Progenitor cell of endocrine pancreas (in vitro differentiated cells): ENCODE results near the gene FAM13B. TPM values are rescaled to one million over a fixed set of nuclear protein-coding genes. Genes with fewer than 3 reads are reported as not detected.

Source experiments
- DNase-seq: peaks from one replicate; pipeline ENCODE4 v3.0.0; 2021; ENCODE audit warnings: low spot score; ENCODE audit not compliant: unreplicated experiment
- H3K27ac Mint-ChIP-seq: 2 replicates; pipeline ENCODE4 v1.8.0; 2021; ENCODE audit warnings: mild to moderate bottlenecking, moderate library complexity, mixed read lengths
- H3K27me3 Mint-ChIP-seq: 2 replicates; pipeline ENCODE4 v1.8.0; 2021; ENCODE audit warnings: mixed read lengths
- H3K36me3 Mint-ChIP-seq: 2 replicates; pipeline ENCODE4 v1.8.0; 2022; ENCODE audit warnings: mixed read lengths; ENCODE audit not compliant: insufficient read depth
- H3K4me1 Mint-ChIP-seq: 2 replicates; pipeline ENCODE4 v1.8.0; 2021; ENCODE audit warnings: low read depth, mixed read lengths
- H3K4me3 Mint-ChIP-seq: 2 replicates; pipeline ENCODE4 v1.8.0; 2021; ENCODE audit warnings: low read depth, mild to moderate bottlenecking, moderate library complexity, mixed read lengths
- H3K9me3 Mint-ChIP-seq: 2 replicates; pipeline ENCODE4 v1.8.0; 2021; ENCODE audit warnings: low read depth, mixed read lengths
- CTCF ChIP-seq: fragments of 200-600 bp; sonication (generic); IDR thresholded peaks from one replicate; pipeline ENCODE4 v1.5.0; 2021; ENCODE audit warnings: antibody characterized with exemption, mild to moderate bottlenecking; ENCODE audit not compliant: unreplicated experiment
- total RNA-seq: library from RNA; stranded (reverse); gene quantifications from 2 replicates; pipeline ENCODE4 v1.2.1, GENCODE V29; 2021

Gene FAM13B
- total RNA-seq, 1 donor from 2014 or later = 62.1 TPM

DNA sequence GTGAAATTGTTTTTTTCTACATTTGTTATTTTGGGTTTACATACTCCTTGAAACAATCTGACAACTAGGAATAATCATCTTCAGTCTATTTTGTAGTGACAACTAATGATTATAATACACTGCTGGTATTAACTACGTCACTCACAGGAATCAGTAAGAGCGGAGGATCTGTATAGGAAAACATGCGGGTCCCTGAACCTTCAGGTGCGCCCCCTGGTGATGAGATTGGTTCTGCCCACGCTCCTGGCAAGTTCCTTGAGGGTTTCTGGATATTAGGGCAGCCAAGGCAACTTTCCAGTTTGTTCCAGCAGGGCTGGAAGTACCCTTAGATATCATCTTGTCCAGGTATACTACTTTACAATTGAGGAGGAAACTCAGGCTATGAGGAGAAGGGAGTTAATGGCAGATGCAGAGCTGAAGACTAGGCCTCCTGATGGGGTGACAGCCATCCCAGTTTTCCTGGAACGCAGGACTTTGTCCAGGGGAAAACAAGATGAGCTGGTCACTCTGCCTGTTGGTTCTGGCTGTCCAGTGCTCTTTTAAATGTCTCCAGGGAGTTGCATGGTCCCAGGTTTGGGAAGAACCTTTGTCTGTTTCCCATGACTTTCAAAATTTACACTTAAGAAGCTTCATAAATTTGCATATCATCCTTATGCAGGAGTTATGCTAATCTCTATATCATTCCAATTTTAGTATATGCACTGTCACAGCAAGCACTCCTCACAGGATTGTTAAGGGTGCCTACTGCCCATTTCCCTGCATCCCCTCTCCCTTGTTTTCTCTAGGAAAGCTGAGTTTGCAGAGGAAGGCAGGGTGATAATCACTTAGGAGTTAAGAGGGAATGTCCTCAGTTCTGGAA is 36.1 kb upstream of the FAM13B start:
- Mint-ChIP-seq H3K27ac (no peak overlapping the region), H3K4me3 (no peak overlapping the region), H3K36me3 (no peaks in the 10 kb centered on the region), H3K4me1 (no peaks in the 10 kb centered on the region), H3K9me3 (peaks cover 3% of the 10 kb centered on the region), H3K27me3 (no peaks in the 10 kb centered on the region)
- peak; percentile 67 for TF ChIP-seq CTCF
- DNase-seq = peak; percentile 41

DNA sequence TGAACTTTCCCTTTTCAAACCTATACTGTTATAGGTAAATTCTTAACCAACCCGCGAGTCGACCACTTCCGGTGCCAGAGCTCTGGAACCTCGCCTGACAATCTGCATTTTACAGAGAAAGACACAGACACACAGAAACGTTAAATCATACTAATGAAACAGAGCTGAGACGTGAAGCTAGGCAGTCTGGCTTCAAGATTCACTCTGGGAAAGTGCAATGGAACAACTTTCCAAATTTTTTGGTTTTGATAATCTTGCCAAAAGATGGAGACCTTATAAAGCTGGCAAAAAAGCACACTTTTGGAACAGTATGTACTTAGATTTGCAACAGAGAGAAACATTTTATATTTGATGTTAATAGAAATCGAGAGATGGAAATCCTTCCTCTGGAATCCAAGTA is 35.1 kb upstream of the FAM13B start:
- Mint-ChIP-seq H3K4me1 (no peaks in the 10 kb centered on the region), H3K27me3 (no peaks in the 10 kb centered on the region), H3K36me3 (no peaks in the 10 kb centered on the region), H3K27ac (no peak overlapping the region), H3K4me3 (no peak overlapping the region), H3K9me3 (peaks cover 3% of the 10 kb centered on the region)
- no peak for DNase-seq
- TF ChIP-seq CTCF = no peak

GRCh38 chr5:138065102-138065501 is 32.2 kb upstream of the FAM13B start:
- H3K4me1 Mint-ChIP-seq = no peaks in the 10 kb centered on the region
- no peak for DNase-seq
- H3K4me3 Mint-ChIP-seq = no peak overlapping the region
- H3K27me3 Mint-ChIP-seq = no peaks in the 10 kb centered on the region
- peaks cover 3% of the 10 kb centered on the region for H3K9me3 Mint-ChIP-seq
- peak; percentile 35 for TF ChIP-seq CTCF
- no peaks in the 10 kb centered on the region for H3K36me3 Mint-ChIP-seq
- H3K27ac Mint-ChIP-seq = no peak overlapping the region

DNA sequence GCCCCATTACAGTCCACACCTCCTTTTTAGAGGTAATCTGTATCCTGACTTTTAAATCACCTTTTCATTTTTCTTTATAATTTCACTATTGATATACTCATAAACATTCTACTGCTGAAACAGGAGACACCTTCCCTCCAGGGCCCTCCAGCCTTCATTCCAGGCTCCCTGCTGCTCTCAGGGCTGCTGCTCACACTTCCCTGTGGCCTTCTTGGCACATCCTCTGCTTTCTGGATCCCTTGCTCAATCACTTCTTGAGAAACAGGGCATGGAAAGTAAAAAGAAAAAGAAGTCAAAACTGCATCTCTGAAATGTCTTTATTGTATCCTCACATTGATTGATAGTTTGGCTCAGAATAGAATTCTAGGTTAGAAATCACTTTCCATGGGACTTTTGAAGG is 31.6 kb upstream of the FAM13B start:
- no peaks in the 10 kb centered on the region for H3K36me3 Mint-ChIP-seq
- no peak for DNase-seq
- no peak overlapping the region for H3K4me3 Mint-ChIP-seq
- H3K27ac Mint-ChIP-seq = no peak overlapping the region
- TF ChIP-seq CTCF = no peak
- H3K27me3 Mint-ChIP-seq = no peaks in the 10 kb centered on the region
- H3K9me3 Mint-ChIP-seq = peaks cover 3% of the 10 kb centered on the region
- no peaks in the 10 kb centered on the region for H3K4me1 Mint-ChIP-seq

- Mint-ChIP-seq H3K36me3 (no peaks in the 10 kb centered on the region), H3K4me3 (no peak overlapping the region), H3K27me3 (peaks cover 9% of the 10 kb centered on the region), H3K27ac (no peak overlapping the region), H3K9me3 (no peaks in the 10 kb centered on the region), H3K4me1 (no peaks in the 10 kb centered on the region)
- no peak for DNase-seq
- no peak for TF ChIP-seq CTCF
These were observed 22.1 kb upstream of the FAM13B start for GRCh38 chr5:138054847-138055558.
